OCI-LY7 (cell line): ENCODE data around the gene SEC14L1. TPM values are rescaled to one million over a fixed set of nuclear protein-coding genes. Genes with fewer than 3 reads are reported as not detected.

Experiments used
- BruUV-seq: library from RNA; stranded (reverse); fragments of 400-500 nt; replicated peaks from 2 replicates; lab custom pipeline; 2021; lab: Mats Ljungman, UMichigan
- CTCF ChIA-PET: fragments of 300-600 bp; sonication (Branson Sonifier 250); formaldehyde crosslinking; loops from one replicate; lab custom pipeline; 2022; ENCODE audit warnings: antibody characterized with exemption; ENCODE audit not compliant: unreplicated experiment; lab: Charles Lee
- POLR2A ChIA-PET: fragments of 300-600 bp; sonication (Branson Sonifier 250); formaldehyde crosslinking; loops from one replicate; lab custom pipeline; 2022; ENCODE audit warnings: antibody characterized with exemption; lab: Charles Lee
- DNase-seq: peaks from one replicate; pipeline ENCODE4 v3.0.0-alpha.2; 2015; ENCODE audit warnings: low spot score
- H2AFZ ChIP-seq: fragments of 200-600 bp; sonication (generic), shearing (Covaris generic); 2 replicates; pipeline ENCODE4 v1.6.1; 2014; ENCODE audit warnings: mild to moderate bottlenecking, antibody characterized with exemption, low read length, moderate library complexity
- H3K27ac ChIP-seq: fragments of 200-600 bp; sonication (generic); 2 replicates; pipeline ENCODE4 v1.5.1; 2014; ENCODE audit warnings: mixed run types, low read depth, mild to moderate bottlenecking, moderate library complexity, low read length, inconsistent platforms; ENCODE audit not compliant: poor library complexity, severe bottlenecking
- H3K36me3 ChIP-seq: fragments of 200-600 bp; sonication (generic); 2 replicates; pipeline ENCODE4 v1.6.1; 2014; ENCODE audit warnings: mild to moderate bottlenecking, antibody characterized with exemption, low read length, moderate library complexity, mixed read lengths; ENCODE audit not compliant: insufficient read depth
- H3K4me1 ChIP-seq: fragments of 200-600 bp; sonication (generic); 2 replicates; pipeline ENCODE4 v1.5.1; 2014; ENCODE audit warnings: mild to moderate bottlenecking, low read length; ENCODE audit not compliant: insufficient read depth, poor library complexity, severe bottlenecking
- H3K4me2 ChIP-seq: fragments of 200-600 bp; sonication (generic); 2 replicates; pipeline ENCODE4 v1.6.1; 2014; ENCODE audit warnings: mild to moderate bottlenecking, low read length
- H3K4me3 ChIP-seq: fragments of 200-600 bp; sonication (generic); 2 replicates; pipeline ENCODE4 v1.5.1; 2014; ENCODE audit warnings: mild to moderate bottlenecking, low read depth, low read length; ENCODE audit not compliant: poor library complexity, severe bottlenecking
- H3K79me2 ChIP-seq: fragments of 200-600 bp; sonication (generic); 2 replicates; pipeline ENCODE4 v1.6.1; 2016; ENCODE audit warnings: low read depth, mild to moderate bottlenecking, low read length, moderate library complexity, mixed read lengths; ENCODE audit not compliant: insufficient read depth
- H3K9me2 ChIP-seq: fragments of 200-600 bp; sonication (generic); 2 replicates; pipeline ENCODE4 v1.6.1; 2016; ENCODE audit warnings: mild to moderate bottlenecking, low read length, mixed read lengths; ENCODE audit not compliant: insufficient read depth
- H3K9me3 ChIP-seq: fragments of 200-600 bp; sonication (generic); 2 replicates; pipeline ENCODE4 v1.6.1; 2014; ENCODE audit warnings: mild to moderate bottlenecking, mixed run types, low read length, mixed read lengths
- H4K20me1 ChIP-seq: fragments of 200-600 bp; sonication (generic); 2 replicates; pipeline ENCODE4 v1.6.1; 2014; ENCODE audit warnings: mild to moderate bottlenecking, antibody characterized with exemption, low read length, moderate library complexity, mixed read lengths; ENCODE audit not compliant: insufficient read depth
- CTCF ChIP-seq: fragments of 200-600 bp; sonication (generic); conservative IDR thresholded peaks from 2 replicates; pipeline ENCODE4 v1.5.1; 2014; ENCODE audit warnings: mild to moderate bottlenecking, antibody characterized with exemption, low read length, moderate library complexity, mixed read lengths
- EZH2phosphoT487 ChIP-seq: fragments of 200-600 bp; sonication (generic); IDR thresholded peaks from 2 replicates; pipeline ENCODE4 v1.6.1; 2018; ENCODE audit warnings: low read depth, borderline replicate concordance, mild to moderate bottlenecking, mixed run types, antibody characterized with exemption, low read length, moderate library complexity, mixed read lengths
- intact Hi-C: fragments of 100-400 bp; cut with micrococcal nuclease; formaldehyde crosslinking; loops from one replicate; pipeline ENCODE4 v1.10.0; 2022; ENCODE audit not compliant: unreplicated experiment
- total RNA-seq, 2 experiments: library from RNA; depleted of rRNA in 1 of 2; stranded (reverse); fragments of >200 nt in 1 of 2; shearing (Covaris generic) in 1 of 2; gene quantifications; 2 replicates each; pipeline ENCODE4 v1.2.3, GENCODE V29; 2014 to 2022

SEC14L1 gene
- total RNA-seq, 2 experiments from 2014 or later = 137 to 227 TPM

DNA sequence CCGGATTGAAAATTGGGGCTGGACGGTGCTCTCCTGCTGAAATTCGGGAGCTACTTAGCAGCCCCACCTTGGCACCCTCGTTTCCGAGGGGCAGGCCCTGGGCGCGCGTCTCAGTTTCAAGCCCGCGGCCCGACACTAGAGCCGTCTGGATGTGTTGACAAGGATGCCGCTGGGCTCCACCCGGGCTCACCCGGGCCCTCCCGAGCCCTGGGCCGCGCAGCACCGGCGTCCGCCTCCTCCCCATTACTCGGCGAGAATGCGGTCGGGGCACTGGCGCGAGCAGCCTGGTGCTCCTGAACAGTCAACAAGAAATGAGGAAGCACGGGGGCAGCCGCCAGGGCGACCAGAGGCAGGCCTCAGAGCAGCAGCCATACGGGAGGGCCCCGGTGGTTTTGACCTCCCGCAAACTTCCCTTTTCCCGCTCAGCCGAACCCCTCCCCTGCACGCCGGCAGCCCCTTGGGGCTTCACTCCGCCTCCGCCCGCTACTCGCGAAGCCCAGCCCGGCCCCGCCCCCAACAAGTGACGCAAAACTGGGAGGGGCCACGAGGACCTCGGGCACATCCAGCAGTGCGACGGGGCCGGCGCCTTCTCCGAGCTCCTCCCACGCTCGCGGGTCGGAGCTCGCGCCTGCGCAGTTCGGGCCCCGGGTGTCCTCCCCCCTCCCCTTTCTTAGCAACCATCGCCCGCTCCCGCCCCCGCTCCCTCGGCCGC lies 447 bp upstream of the SEC14L1 start:
- H3K4me1 ChIP-seq = peaks cover 37% of the 10 kb centered on the region
- CTCF ChIA-PET = interaction anchor here (0.6 to 1.2 kb wide), 7 partner anchors 41 to 212 kb away, joined by 3 to 6 read pairs (median 4); no protein-coding TSS in a partner anchor
- intact Hi-C loops = loop anchor here (1.0 to 10.0 kb wide), 7 partner anchors 30 to 403 kb away; partner anchors contain the start of genes MFSD11 and SRSF2

GRCh38 chr17:77141846-77142449 lies 1.2 kb downstream of the SEC14L1 start:
- intact Hi-C loops = loop anchor here (2.0 to 10.0 kb wide), 7 partner anchors 53 to 405 kb away; partner anchors contain the start of genes MFSD11 and SRSF2
- Histone ChIP-seq H3K27ac (peak overlapping the region; percentile 95), H3K4me3 (peak overlapping the region; percentile 93), H3K9me3 (peaks cover 17% of the 10 kb centered on the region), H3K79me2 (peaks cover 51% of the 10 kb centered on the region), H3K4me2 (peak overlapping the region; percentile 87), H3K9me2 (no peaks in the 10 kb centered on the region), H4K20me1 (0 out of 2 replicates have a peak, but pooled peaks cover 6% of the 10 kb centered on the region), H3K36me3 (peaks cover 48% of the 10 kb centered on the region), H3K4me1 (peaks cover 53% of the 10 kb centered on the region), H2AFZ (no peak overlapping the region)
- TF ChIP-seq CTCF (no peak), EZH2phosphoT487 (no peak)
- DNase-seq = no peak
- ChIA-PET POLR2A (interaction anchor here (0.6 to 3.0 kb wide), 12 partner anchors 13 to 649 kb away, joined by 3 to 13 read pairs (median 3); no protein-coding TSS in a partner anchor), CTCF (no interaction called here)
- BruUV-seq = no TSS peak

More for the DNA sequence above, 447 bp upstream of the SEC14L1 start:
- H3K4me3 ChIP-seq = peak overlapping the region; percentile 93
- no peaks in the 10 kb centered on the region for H3K9me2 ChIP-seq
- POLR2A ChIA-PET = interaction anchor here (0.5 to 3.4 kb wide), 13 partner anchors 12 to 936 kb away, joined by 3 to 14 read pairs (median 5); no protein-coding TSS in a partner anchor
- TF ChIP-seq CTCF (no peak), EZH2phosphoT487 (no peak)
- peak overlapping the region; percentile 72 for H3K4me2 ChIP-seq
- 0 out of 2 replicates have a peak, but pooled peaks cover 6% of the 10 kb centered on the region for H4K20me1 ChIP-seq
- H3K36me3 ChIP-seq = peaks cover 32% of the 10 kb centered on the region
- H3K27ac ChIP-seq = peak overlapping the region; percentile 86
- H3K79me2 ChIP-seq = peaks cover 35% of the 10 kb centered on the region
- peaks cover 17% of the 10 kb centered on the region for H3K9me3 ChIP-seq
- no TSS peak for BruUV-seq
- H2AFZ ChIP-seq = peak overlapping the region; percentile 65
- peak; percentile 100 for DNase-seq
